IMR-90 (cell line): ENCODE measurements around the gene CASP7. TPM values are rescaled to one million over a fixed set of nuclear protein-coding genes. Genes with fewer than 3 reads are reported as not detected.

Experiments
- ATAC-seq: fragments of 200-7000 bp; cut with Tn5 transposase; 2 replicates; pipeline ENCODE4 v1.9.1; 2020; ENCODE audit warnings: low read depth, mild to moderate bottlenecking, moderate library complexity
- BruUV-seq: library from RNA; stranded (reverse); fragments of 400-500 nt; replicated peaks from 2 replicates; lab custom pipeline; 2021; lab: Mats Ljungman, UMichigan
- CTCF ChIA-PET: fragments of 300-600 bp; formaldehyde crosslinking; extraction: SDS; loops from one replicate; lab custom pipeline; 2021; ENCODE audit warnings: antibody characterized with exemption; lab: Yijun Ruan, JAX
- POLR2A ChIA-PET: fragments of 300-600 bp; sonication (Branson Sonifier 250); formaldehyde crosslinking; loops from one replicate; lab custom pipeline; 2022; ENCODE audit warnings: antibody characterized with exemption; ENCODE audit not compliant: unreplicated experiment; lab: Charles Lee
- DNase-seq: peaks from one replicate; pipeline ENCODE4 v3.0.0; 2013
- H2AFZ ChIP-seq: replicated peaks from 2 replicates; pipeline ENCODE3; 2013; ENCODE audit warnings: low read length, mild to moderate bottlenecking; ENCODE audit not compliant: poor library complexity
- H2AK5ac ChIP-seq: 2 replicates; pipeline ENCODE4 v1.6.1; 2013; ENCODE audit warnings: low read depth, low read length, inconsistent platforms
- H2AK9ac ChIP-seq: replicated peaks from 2 replicates; pipeline ENCODE3; 2013; ENCODE audit warnings: mild to moderate bottlenecking, low read depth, low read length, moderate library complexity; ENCODE audit not compliant: poor library complexity
- H2BK120ac ChIP-seq: 2 replicates; pipeline ENCODE4 v1.6.1; 2013; ENCODE audit warnings: low read depth, low read length, inconsistent platforms
- H2BK15ac ChIP-seq: 3 replicates; pipeline ENCODE4 v1.6.1; 2013; ENCODE audit warnings: low read depth, low read length, inconsistent platforms
- H2BK20ac ChIP-seq: 2 replicates; pipeline ENCODE4 v1.6.1; 2013; ENCODE audit warnings: low read depth, mild to moderate bottlenecking, inconsistent platforms, low read length, moderate library complexity
- H2BK5ac ChIP-seq: 2 replicates; pipeline ENCODE4 v1.6.1; 2013; ENCODE audit warnings: mild to moderate bottlenecking, low read depth, low read length, inconsistent platforms; ENCODE audit not compliant: poor library complexity, severe bottlenecking
- H3K14ac ChIP-seq: replicated peaks from 2 replicates; pipeline ENCODE4 v1.6.1; 2013; ENCODE audit warnings: low read depth, low read length, inconsistent platforms
- H3K18ac ChIP-seq: 2 replicates; pipeline ENCODE4 v1.6.1; 2013; ENCODE audit warnings: low read depth, low read length, control low read depth
- H3K23ac ChIP-seq: 2 replicates; pipeline ENCODE4 v1.6.1; 2013; ENCODE audit warnings: low read depth, low read length, inconsistent platforms
- H3K27ac ChIP-seq: 2 replicates; pipeline ENCODE4 v1.5.1; 2013; ENCODE audit warnings: mild to moderate bottlenecking, control low read depth, low read length; ENCODE audit not compliant: insufficient read depth
- H3K27me3 ChIP-seq: 2 replicates; pipeline ENCODE4 v1.6.1; 2013; ENCODE audit warnings: low read length; ENCODE audit not compliant: control insufficient read depth, insufficient read depth
- H3K36me3 ChIP-seq: 2 replicates; pipeline ENCODE4 v1.6.1; 2013; ENCODE audit warnings: low read length, mixed read lengths; ENCODE audit not compliant: control insufficient read depth, insufficient read depth
- H3K4ac ChIP-seq: 2 replicates; pipeline ENCODE4 v1.6.1; 2013; ENCODE audit warnings: low read depth, low read length, inconsistent platforms
- H3K4me1 ChIP-seq: 2 replicates; pipeline ENCODE4 v1.6.1; 2013; ENCODE audit warnings: low read length, mixed read lengths; ENCODE audit not compliant: control insufficient read depth, insufficient read depth
- H3K4me2 ChIP-seq: 2 replicates; pipeline ENCODE4 v1.6.1; 2013; ENCODE audit warnings: low read depth, mild to moderate bottlenecking, control low read depth, low read length, moderate library complexity
- H3K4me3 ChIP-seq: 2 replicates; pipeline ENCODE4 v1.5.1; 2013; ENCODE audit warnings: low read depth, mild to moderate bottlenecking, control low read depth, low read length, moderate library complexity; ENCODE audit not compliant: insufficient read depth
- H3K56ac ChIP-seq: 2 replicates; pipeline ENCODE4 v1.6.1; 2013; ENCODE audit warnings: low read length, inconsistent platforms; ENCODE audit not compliant: insufficient read depth; ENCODE audit errors: extremely low read depth
- H3K79me1 ChIP-seq, 2 experiments: 2 replicates each; pipeline ENCODE4 v1.6.1; 2013; ENCODE audit warnings: low read length in 2 of 2, inconsistent platforms in 1 of 2, low read depth in 1 of 2
- H3K9ac ChIP-seq: 2 replicates; pipeline ENCODE4 v1.6.1; 2013; ENCODE audit warnings: low read depth, low read length, control low read depth
- H3K9me1 ChIP-seq: 2 replicates; pipeline ENCODE4 v1.6.1; 2013; ENCODE audit warnings: low read length, inconsistent platforms; ENCODE audit not compliant: insufficient read depth
- H3K9me3 ChIP-seq: 2 replicates; pipeline ENCODE4 v1.6.1; 2013; ENCODE audit warnings: low read length; ENCODE audit not compliant: control insufficient read depth, insufficient read depth
- H4K20me1 ChIP-seq: 2 replicates; pipeline ENCODE4 v1.6.1; 2013; ENCODE audit warnings: low read length, inconsistent platforms; ENCODE audit not compliant: insufficient read depth
- H4K5ac ChIP-seq: 2 replicates; pipeline ENCODE4 v1.6.1; 2013; ENCODE audit warnings: mild to moderate bottlenecking, low read depth, low read length, control low read depth
- H4K8ac ChIP-seq, 2 experiments: 2 replicates each; pipeline ENCODE4 v1.6.1; 2013; ENCODE audit warnings: low read depth in 2 of 2, low read length in 2 of 2, control low read depth in 1 of 2, inconsistent platforms in 1 of 2
- H4K91ac ChIP-seq: 2 replicates; pipeline ENCODE4 v1.6.1; 2013; ENCODE audit warnings: low read depth, low read length, inconsistent platforms; ENCODE audit not compliant: insufficient read depth
- MXI1 ChIP-seq: IDR thresholded peaks from 2 replicates; pipeline ENCODE4 v1.6.1; 2012; ENCODE audit warnings: low read depth, mild to moderate bottlenecking, low read length, moderate library complexity, borderline replicate concordance
- RAD21 ChIP-seq: IDR thresholded peaks from 2 replicates; pipeline ENCODE4 v1.6.1; 2012; ENCODE audit warnings: low read length, improper control_type of control experiment
- WGBS, 2 experiments: methylation state at CpG; one replicate each; pipeline versions ENCODE4 v1.1.5 to v1.1.7; 2013; ENCODE audit warnings: missing lambda C conversion rate in 2 of 2; ENCODE audit not compliant: insufficient read length in 1 of 2; ENCODE audit errors: extremely low coverage in 2 of 2; 5-methylcytosine and 5-hydroxymethylcytosine counted together
- dilution Hi-C: fragments of 300-500 bp; cut with HindIII; formaldehyde crosslinking; loops from one replicate; pipeline ENCODE4 v1.14.3; 2018; ENCODE audit warnings: low sequenced_read_pairs; ENCODE audit not compliant: unreplicated experiment
- in situ Hi-C: fragments of 300-500 bp; cut with MboI; formaldehyde crosslinking; loops from 3 replicates; pipeline ENCODE4 v1.14.3; 2019; ENCODE audit warnings: low sequenced_read_pairs, inconsistent platforms, mixed read lengths
- intact Hi-C: fragments of 100-400 bp; cut with micrococcal nuclease; formaldehyde crosslinking; loops from 2 replicates; pipeline ENCODE4 v1.10.0; 2022
- polyA plus RNA-seq, 3 experiments: library from polyadenylated mRNA; depleted of rRNA; stranded (reverse); fragments of >200 nt; gene quantifications; 2 replicates each; pipeline ENCODE4 v1.2.3, GENCODE V29; 2012; ENCODE audit warnings: low replicate concordance in 1 of 3
- total RNA-seq: library from RNA; depleted of rRNA; stranded (reverse); fragments of >200 nt; gene quantifications from 2 replicates; pipeline ENCODE4 v1.2.3, GENCODE V29; 2012
- TF ChIP-seq, protein P1 (sequence below): fragments of 150-350 bp; IDR thresholded peaks from 2 replicates; pipeline ENCODE4 v1.6.1; 2017; ENCODE audit warnings: mild to moderate bottlenecking, antibody characterized with exemption, low read length, low read depth
- TF ChIP-seq, protein P2 (sequence below): fragments of 150-350 bp; IDR thresholded peaks from 2 replicates; pipeline ENCODE4 v1.6.1; 2016; ENCODE audit warnings: low read depth, mild to moderate bottlenecking, low read length, moderate library complexity, borderline replicate concordance

The CASP7 gene
- total and polyA plus RNA-seq, 2 of the 4 experiments (the other 2 are of a cell fraction): 15.1 to 16.7 TPM

DNA sequence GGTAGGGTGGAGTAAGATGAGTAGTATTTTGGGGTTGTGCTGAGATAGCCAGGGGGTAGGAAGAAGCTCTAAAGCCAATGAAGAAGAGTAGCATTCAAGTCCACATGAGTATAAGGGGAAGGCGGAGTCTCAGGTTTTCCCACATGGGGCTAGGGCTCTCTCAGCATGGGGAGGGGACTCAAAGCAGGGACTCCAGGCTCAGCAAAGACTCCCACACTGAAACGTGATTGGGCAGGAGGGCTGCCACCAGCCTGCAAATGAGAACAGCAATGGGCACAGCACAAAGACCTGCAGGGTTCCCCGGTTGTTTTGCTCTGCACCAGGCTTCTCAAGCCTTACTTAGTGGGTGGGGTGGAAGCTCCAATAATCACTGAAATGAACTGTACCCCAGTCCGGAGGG is 14.4 kb upstream of the CASP7 start:
- BruUV-seq: no TSS peak
- Histone ChIP-seq H2BK15ac (no peak overlapping the region), H3K4me3 (no peak overlapping the region), H4K5ac (no peak overlapping the region), H2AK5ac (no peak overlapping the region), H2AFZ (no peak overlapping the region), H2BK120ac (no peak overlapping the region), H3K27me3 (peaks cover 3% of the 10 kb centered on the region; the same call in 1 of the 2 replicates), H3K4ac (no peak overlapping the region), H3K36me3 (no peaks in the 10 kb centered on the region), H3K4me2 (no peak overlapping the region), H3K14ac (no peak overlapping the region), H3K79me1 (no peaks in the 10 kb centered on the region), H3K23ac (no peak overlapping the region), H3K56ac (no peak overlapping the region), H2BK5ac (no peak overlapping the region), H4K8ac (no peak overlapping the region), H3K9ac (no peak overlapping the region), H2BK20ac (no peak overlapping the region), H3K9me3 (peaks cover under 1% of the 10 kb centered on the region; the same call in 1 of the 2 replicates), H3K18ac (no peak overlapping the region), H4K91ac (no peak overlapping the region), H3K9me1 (no peaks in the 10 kb centered on the region), H3K4me1 (peaks cover 10% of the 10 kb centered on the region), H3K27ac (no peak overlapping the region), H2AK9ac (no peak overlapping the region), H4K20me1 (no peaks in the 10 kb centered on the region)
- ATAC-seq: no peak
- no peak for DNase-seq
- 80% methylated on average over 1 of the region's 4 CpGs; no CpG with 5 or more reads in 1 of the 2 experiments for WGBS, 2 experiments
- in situ Hi-C loops (no loop called here), intact Hi-C loops (no loop called here), dilution Hi-C loops (no loop called here)
- ChIA-PET POLR2A (no interaction called here), CTCF (interaction anchor here (1.4 kb wide), 1 partner anchor 14 kb away, joined by 4 read pairs; no protein-coding TSS in a partner anchor)
- TF ChIP-seq, protein P1, sequence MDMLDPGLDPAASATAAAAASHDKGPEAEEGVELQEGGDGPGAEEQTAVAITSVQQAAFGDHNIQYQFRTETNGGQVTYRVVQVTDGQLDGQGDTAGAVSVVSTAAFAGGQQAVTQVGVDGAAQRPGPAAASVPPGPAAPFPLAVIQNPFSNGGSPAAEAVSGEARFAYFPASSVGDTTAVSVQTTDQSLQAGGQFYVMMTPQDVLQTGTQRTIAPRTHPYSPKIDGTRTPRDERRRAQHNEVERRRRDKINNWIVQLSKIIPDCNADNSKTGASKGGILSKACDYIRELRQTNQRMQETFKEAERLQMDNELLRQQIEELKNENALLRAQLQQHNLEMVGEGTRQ: no peak
- TF ChIP-seq, protein P2, sequence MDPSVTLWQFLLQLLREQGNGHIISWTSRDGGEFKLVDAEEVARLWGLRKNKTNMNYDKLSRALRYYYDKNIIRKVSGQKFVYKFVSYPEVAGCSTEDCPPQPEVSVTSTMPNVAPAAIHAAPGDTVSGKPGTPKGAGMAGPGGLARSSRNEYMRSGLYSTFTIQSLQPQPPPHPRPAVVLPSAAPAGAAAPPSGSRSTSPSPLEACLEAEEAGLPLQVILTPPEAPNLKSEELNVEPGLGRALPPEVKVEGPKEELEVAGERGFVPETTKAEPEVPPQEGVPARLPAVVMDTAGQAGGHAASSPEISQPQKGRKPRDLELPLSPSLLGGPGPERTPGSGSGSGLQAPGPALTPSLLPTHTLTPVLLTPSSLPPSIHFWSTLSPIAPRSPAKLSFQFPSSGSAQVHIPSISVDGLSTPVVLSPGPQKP: no peak
- TF ChIP-seq MXI1 (no peak), RAD21 (no peak)
